HepG2 (cell line): Measurements from ENCODE around the gene FKBP10. TPM values are rescaled to one million over a fixed set of nuclear protein-coding genes. Genes with fewer than 3 reads are reported as not detected.

Experiments
- DPF2 ChIP-seq: sonication (generic); formaldehyde crosslinking; IDR thresholded peaks from 2 replicates; pipeline ENCODE4 v1.4.0; 2020; ENCODE audit warnings: mild to moderate bottlenecking, low read depth, missing genetic modification reagents, borderline replicate concordance
- KIAA2018 ChIP-seq: sonication (generic); formaldehyde crosslinking; IDR thresholded peaks from 2 replicates; pipeline ENCODE4 v1.5.0; 2020; ENCODE audit warnings: mild to moderate bottlenecking, missing genetic modification reagents, borderline replicate concordance
- NFIB ChIP-seq: sonication (generic); formaldehyde crosslinking; IDR thresholded peaks from 2 replicates; pipeline ENCODE4 v1.9.0; 2021; ENCODE audit warnings: missing genetic modification reagents, mild to moderate bottlenecking, borderline replicate concordance
- USF2 ChIP-seq, 2 experiments: sonication (generic) in 1 of 2; formaldehyde crosslinking in 1 of 2; IDR thresholded peaks; 2 replicates each; pipeline versions ENCODE4 v1.5.1 to v1.6.1; 2011 to 2020; ENCODE audit warnings: borderline replicate concordance in 1 of 2, low read depth in 1 of 2, low read length in 1 of 2, mild to moderate bottlenecking in 1 of 2, missing genetic modification reagents in 1 of 2, moderate library complexity in 1 of 2
- ZNF747 ChIP-seq: sonication (generic); formaldehyde crosslinking; IDR thresholded peaks from 2 replicates; pipeline ENCODE4 v1.8.1; 2023; ENCODE audit warnings: missing genetic modification reagents, mild to moderate bottlenecking, borderline replicate concordance
- ZNF879 ChIP-seq: sonication (generic); formaldehyde crosslinking; IDR thresholded peaks from 2 replicates; pipeline ENCODE4 v1.8.1; 2023; ENCODE audit warnings: missing genetic modification reagents
- polyA plus RNA-seq, 8 experiments: library from polyadenylated mRNA; depleted of rRNA in 3 of 8; stranded (reverse) in 7 of 8; unstranded in 1 of 8; fragments of >200 nt; fragmentation: Illumina TruSeq in 4 of 8; extraction: Trizol in 4 of 8; gene quantifications; 2 replicates each; pipeline versions ENCODE4 v1.2.1 to v1.2.3, GENCODE V29; 2011 to 2016; ENCODE audit warnings: low read depth in 4 of 8, missing spikeins in 1 of 8, mixed read lengths in 1 of 8; ENCODE audit not compliant: insufficient read depth in 1 of 8
- total RNA-seq, 5 experiments: library from RNA; depleted of rRNA; stranded (reverse); fragments of >200 nt; fragmentation: Illumina TruSeq; extraction: Trizol; gene quantifications; 2 replicates each; pipeline ENCODE4 v1.2.3, GENCODE V29; 2016; ENCODE audit warnings: low read depth in 1 of 5
- TF ChIP-seq, protein P1 (sequence below): sonication (generic); formaldehyde crosslinking; IDR thresholded peaks from 2 replicates; pipeline ENCODE4; 2020; ENCODE audit warnings: missing genetic modification reagents, mild to moderate bottlenecking, borderline replicate concordance
- TF ChIP-seq, protein P2 (sequence below): sonication (generic); formaldehyde crosslinking; conservative IDR thresholded peaks from 2 replicates; pipeline ENCODE4 v1.4.0; 2020; ENCODE audit warnings: mild to moderate bottlenecking, missing genetic modification reagents, moderate library complexity

The FKBP10 gene
- total and polyA plus RNA-seq, 2 of the 13 experiments (the other 11 are each of a cell fraction or from before 2014, with no cell fraction given), result 149 to 573 TPM

DNA sequence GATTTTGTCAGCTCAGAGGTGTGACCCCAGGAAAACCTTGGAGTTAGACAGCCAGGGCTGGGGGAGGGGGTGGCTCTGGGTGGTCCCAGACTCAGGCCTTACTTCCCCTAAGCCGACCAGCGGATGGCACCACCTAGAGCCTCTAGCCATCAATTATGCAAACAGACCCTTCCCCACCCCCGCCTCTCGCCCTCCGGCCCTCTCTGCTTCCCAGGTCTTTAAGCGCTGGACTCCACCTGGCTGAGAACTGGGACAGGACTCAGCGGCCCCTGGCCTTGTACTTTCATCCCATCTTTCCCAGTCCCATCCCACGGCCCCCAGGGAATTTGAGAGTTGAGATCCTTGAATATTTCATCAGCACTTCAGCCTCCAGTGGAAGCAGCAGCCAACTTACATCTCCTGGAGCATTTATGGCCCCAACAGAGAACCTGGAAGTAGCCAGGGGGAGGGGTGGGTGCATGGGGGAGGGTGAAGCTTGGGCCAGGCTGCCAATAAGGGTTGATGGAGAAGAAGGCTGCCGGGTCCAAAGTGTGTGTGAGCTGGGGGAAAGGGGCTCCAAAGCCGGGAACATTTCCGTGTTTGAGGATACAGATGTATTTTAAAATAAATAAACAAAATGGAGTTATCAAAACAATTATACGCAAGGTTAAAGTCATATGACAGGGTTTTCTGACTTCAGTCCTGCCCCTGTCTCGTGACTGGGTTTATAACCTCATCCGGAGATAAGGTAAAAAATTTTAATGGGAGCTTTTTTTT, 18.8 kb upstream of the FKBP10 start (continued):
- TF ChIP-seq KIAA2018, result no peak
- peak; percentile 41; the same call in 1 of the 2 replicates for TF ChIP-seq ZNF747 (CRISPR knock-in tag)
- TF ChIP-seq NFIB (CRISPR knock-in tag), result no peak
- TF ChIP-seq, protein P1, sequence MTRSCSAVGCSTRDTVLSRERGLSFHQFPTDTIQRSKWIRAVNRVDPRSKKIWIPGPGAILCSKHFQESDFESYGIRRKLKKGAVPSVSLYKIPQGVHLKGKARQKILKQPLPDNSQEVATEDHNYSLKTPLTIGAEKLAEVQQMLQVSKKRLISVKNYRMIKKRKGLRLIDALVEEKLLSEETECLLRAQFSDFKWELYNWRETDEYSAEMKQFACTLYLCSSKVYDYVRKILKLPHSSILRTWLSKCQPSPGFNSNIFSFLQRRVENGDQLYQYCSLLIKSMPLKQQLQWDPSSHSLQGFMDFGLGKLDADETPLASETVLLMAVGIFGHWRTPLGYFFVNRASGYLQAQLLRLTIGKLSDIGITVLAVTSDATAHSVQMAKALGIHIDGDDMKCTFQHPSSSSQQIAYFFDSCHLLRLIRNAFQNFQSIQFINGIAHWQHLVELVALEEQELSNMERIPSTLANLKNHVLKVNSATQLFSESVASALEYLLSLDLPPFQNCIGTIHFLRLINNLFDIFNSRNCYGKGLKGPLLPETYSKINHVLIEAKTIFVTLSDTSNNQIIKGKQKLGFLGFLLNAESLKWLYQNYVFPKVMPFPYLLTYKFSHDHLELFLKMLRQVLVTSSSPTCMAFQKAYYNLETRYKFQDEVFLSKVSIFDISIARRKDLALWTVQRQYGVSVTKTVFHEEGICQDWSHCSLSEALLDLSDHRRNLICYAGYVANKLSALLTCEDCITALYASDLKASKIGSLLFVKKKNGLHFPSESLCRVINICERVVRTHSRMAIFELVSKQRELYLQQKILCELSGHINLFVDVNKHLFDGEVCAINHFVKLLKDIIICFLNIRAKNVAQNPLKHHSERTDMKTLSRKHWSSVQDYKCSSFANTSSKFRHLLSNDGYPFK (CRISPR knock-in tag), result no peak
- TF ChIP-seq, protein P2, sequence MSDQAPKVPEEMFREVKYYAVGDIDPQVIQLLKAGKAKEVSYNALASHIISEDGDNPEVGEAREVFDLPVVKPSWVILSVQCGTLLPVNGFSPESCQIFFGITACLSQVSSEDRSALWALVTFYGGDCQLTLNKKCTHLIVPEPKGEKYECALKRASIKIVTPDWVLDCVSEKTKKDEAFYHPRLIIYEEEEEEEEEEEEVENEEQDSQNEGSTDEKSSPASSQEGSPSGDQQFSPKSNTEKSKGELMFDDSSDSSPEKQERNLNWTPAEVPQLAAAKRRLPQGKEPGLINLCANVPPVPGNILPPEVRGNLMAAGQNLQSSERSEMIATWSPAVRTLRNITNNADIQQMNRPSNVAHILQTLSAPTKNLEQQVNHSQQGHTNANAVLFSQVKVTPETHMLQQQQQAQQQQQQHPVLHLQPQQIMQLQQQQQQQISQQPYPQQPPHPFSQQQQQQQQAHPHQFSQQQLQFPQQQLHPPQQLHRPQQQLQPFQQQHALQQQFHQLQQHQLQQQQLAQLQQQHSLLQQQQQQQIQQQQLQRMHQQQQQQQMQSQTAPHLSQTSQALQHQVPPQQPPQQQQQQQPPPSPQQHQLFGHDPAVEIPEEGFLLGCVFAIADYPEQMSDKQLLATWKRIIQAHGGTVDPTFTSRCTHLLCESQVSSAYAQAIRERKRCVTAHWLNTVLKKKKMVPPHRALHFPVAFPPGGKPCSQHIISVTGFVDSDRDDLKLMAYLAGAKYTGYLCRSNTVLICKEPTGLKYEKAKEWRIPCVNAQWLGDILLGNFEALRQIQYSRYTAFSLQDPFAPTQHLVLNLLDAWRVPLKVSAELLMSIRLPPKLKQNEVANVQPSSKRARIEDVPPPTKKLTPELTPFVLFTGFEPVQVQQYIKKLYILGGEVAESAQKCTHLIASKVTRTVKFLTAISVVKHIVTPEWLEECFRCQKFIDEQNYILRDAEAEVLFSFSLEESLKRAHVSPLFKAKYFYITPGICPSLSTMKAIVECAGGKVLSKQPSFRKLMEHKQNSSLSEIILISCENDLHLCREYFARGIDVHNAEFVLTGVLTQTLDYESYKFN (CRISPR knock-in tag), result peak; percentile 79
- TF ChIP-seq USF2 (IDR thresholded peaks at IDR 0.05; ENCODE audit: low read depth, low read length), result no peak
- no peak for TF ChIP-seq USF2 (CRISPR knock-in tag; IDR thresholded peaks at IDR 0.05; ENCODE audit: borderline replicate concordance)
- TF ChIP-seq DPF2 (CRISPR knock-in tag), result no peak
- TF ChIP-seq ZNF879 (CRISPR knock-in tag), result no peak
